A549 (cell line): ENCODE results near the gene AKAP6. TPM values are rescaled to one million over a fixed set of nuclear protein-coding genes. Genes with fewer than 3 reads are reported as not detected.

Experiments used
- ATAC-seq, 2 experiments: fragments of 200-7000 bp in 1 of 2; fragments of >200 bp in 1 of 2; cut with Nextera tagmentation in 1 of 2; cut with Tn5 transposase in 1 of 2; 3 replicates each; pipeline versions ENCODE4 v1.8.0 to v1.9.1; 2018 to 2020; ENCODE audit warnings: mild to moderate bottlenecking in 1 of 2, moderate library complexity in 1 of 2
- CTCF ChIA-PET: fragments of 300-600 bp; sonication (Branson Sonifier 250); formaldehyde crosslinking; extraction: SDS; loops from one replicate; lab custom pipeline; 2021; ENCODE audit warnings: antibody characterized with exemption, inconsistent platforms; lab: Yijun Ruan, JAX
- POLR2A ChIA-PET: fragments of 350-600 bp; formaldehyde crosslinking; extraction: SDS; loops from one replicate; lab custom pipeline; 2021; ENCODE audit warnings: antibody characterized with exemption, inconsistent platforms; lab: Yijun Ruan, JAX
- DNase-seq, 2 experiments: peaks; one replicate each; pipeline versions ENCODE4 v3.0.0 to v3.0.0-alpha.2; 2011 to 2016; ENCODE audit warnings: low read depth in 1 of 2, low spot score in 1 of 2
- FAIRE-seq: peaks from 2 replicates; lab custom pipeline; 2011; peaks lifted over from hg19 to GRCh38; lab: Jason Lieb, UNC
- H3K27ac ChIP-seq, 2 experiments: fragments of >200 bp; sonication (Bioruptor Twin); formaldehyde crosslinking; 3 replicates each; pipeline ENCODE4 v1.5.1; 2016 to 2017
- H3K4me1 ChIP-seq: fragments of >200 bp; sonication (Bioruptor Twin); formaldehyde crosslinking; 3 replicates; pipeline ENCODE4 v1.6.1; 2016
- H3K4me2 ChIP-seq: fragments of >200 bp; sonication (Bioruptor Twin); formaldehyde crosslinking; 3 replicates; pipeline ENCODE4 v1.6.1; 2016
- H3K4me3 ChIP-seq: fragments of >200 bp; sonication (Bioruptor Twin); formaldehyde crosslinking; 3 replicates; pipeline ENCODE4 v1.5.1; 2016
- H3K9me3 ChIP-seq: fragments of >200 bp; sonication (Bioruptor Twin); formaldehyde crosslinking; 3 replicates; pipeline ENCODE4 v1.6.1; 2016
- ATOH8 ChIP-seq: fragments of 250-450 bp; sonication (Bioruptor Pico); IDR thresholded peaks from 2 replicates; pipeline ENCODE4 v1.5.0; 2020; ENCODE audit warnings: low read depth, mild to moderate bottlenecking, moderate library complexity
- CBX8 ChIP-seq: fragments of 200-600 bp; sonication (generic); IDR thresholded peaks from 2 replicates; pipeline ENCODE4 v1.6.1; 2016
- CEBPB ChIP-seq, 2 experiments: fragments of >200 bp in 1 of 2; sonication (Bioruptor Twin) in 1 of 2; formaldehyde crosslinking in 1 of 2; IDR thresholded peaks; 2 replicates each; pipeline ENCODE4 v1.6.1; 2012 to 2016
- EHMT2 ChIP-seq: fragments of 200-600 bp; sonication (generic); IDR thresholded peaks from 2 replicates; pipeline ENCODE4 v1.6.1; 2016; ENCODE audit warnings: antibody characterized with exemption, low read depth, mild to moderate bottlenecking, moderate library complexity
- FOSB ChIP-seq: fragments of 250-450 bp; sonication (Bioruptor Pico); IDR thresholded peaks from 2 replicates; pipeline ENCODE4 v1.5.0; 2020; ENCODE audit warnings: mild to moderate bottlenecking, moderate library complexity
- FOSL2 ChIP-seq, 2 experiments: fragments of 450-650 bp in 1 of 2; fragments of >200 bp in 1 of 2; sonication (Bioruptor Twin) in 1 of 2; formaldehyde crosslinking; IDR thresholded peaks; 2 replicates each; pipeline versions ENCODE4 v1.5.0 to v1.6.1; 2016 to 2020; ENCODE audit warnings: mild to moderate bottlenecking in 1 of 2, moderate library complexity in 1 of 2
- FOXS1 ChIP-seq: fragments of 250-450 bp; sonication (Bioruptor Pico); IDR thresholded peaks from 2 replicates; pipeline ENCODE4 v1.5.0; 2020; ENCODE audit warnings: mild to moderate bottlenecking, moderate library complexity
- GATA3 ChIP-seq: IDR thresholded peaks from 2 replicates; pipeline ENCODE4 v1.6.1; 2012; ENCODE audit warnings: borderline replicate concordance
- HES2 ChIP-seq: fragments of >200 bp; sonication (Bioruptor Twin); formaldehyde crosslinking; IDR thresholded peaks from 2 replicates; pipeline ENCODE4 v1.6.1; 2016
- KDM1A ChIP-seq: fragments of 200-600 bp; sonication (generic); IDR thresholded peaks from 2 replicates; pipeline ENCODE4 v1.6.1; 2016; ENCODE audit warnings: low read depth, mild to moderate bottlenecking
- KDM5A ChIP-seq: fragments of 200-600 bp; sonication (generic); IDR thresholded peaks from 2 replicates; pipeline ENCODE4 v1.6.1; 2016; ENCODE audit warnings: antibody characterized with exemption, mild to moderate bottlenecking
- MAFK ChIP-seq: fragments of 450-650 bp; IDR thresholded peaks from 2 replicates; pipeline ENCODE4 v1.6.1; 2014; ENCODE audit not compliant: partially characterized antibody
- MAX ChIP-seq: IDR thresholded peaks from 2 replicates; pipeline ENCODE4 v1.6.1; 2012
- MAZ ChIP-seq: fragments of 150-350 bp; IDR thresholded peaks from 2 replicates; pipeline ENCODE4 v1.6.1; 2014; ENCODE audit warnings: antibody characterized with exemption, low read depth, low read length, borderline replicate concordance
- NFE2L2 ChIP-seq: fragments of 150-350 bp; conservative IDR thresholded peaks from 2 replicates; pipeline ENCODE4 v1.6.1; 2014; ENCODE audit warnings: low read length
- PHF8 ChIP-seq: fragments of 200-600 bp; sonication (generic); IDR thresholded peaks from 2 replicates; pipeline ENCODE4 v1.6.1; 2016; ENCODE audit warnings: low read depth, mild to moderate bottlenecking, antibody characterized with exemption, moderate library complexity, borderline replicate concordance
- POLR2AphosphoS2 ChIP-seq: conservative IDR thresholded peaks from 2 replicates; pipeline ENCODE4 v1.6.1; 2012; ENCODE audit warnings: low read length, improper control_type of control experiment, inconsistent platforms
- RNF2 ChIP-seq: fragments of 200-600 bp; sonication (generic); IDR thresholded peaks from 2 replicates; pipeline ENCODE4 v1.6.1; 2016; ENCODE audit warnings: low read depth, mild to moderate bottlenecking, antibody characterized with exemption, moderate library complexity, borderline replicate concordance
- SMC3 ChIP-seq: fragments of >200 bp; sonication (Bioruptor Twin); formaldehyde crosslinking; IDR thresholded peaks from 3 replicates; pipeline ENCODE4 v1.6.1; 2018; ENCODE audit warnings: inconsistent platforms
- SREBF2 ChIP-seq: fragments of 450-650 bp; IDR thresholded peaks from 2 replicates; pipeline ENCODE4 v1.6.1; 2014; ENCODE audit warnings: mild to moderate bottlenecking, moderate library complexity
- ZNF302 ChIP-seq: fragments of 250-450 bp; sonication (Bioruptor Pico); IDR thresholded peaks from 2 replicates; pipeline ENCODE4 v1.9.0; 2021; ENCODE audit warnings: inconsistent platforms, mild to moderate bottlenecking, moderate library complexity
- WGBS: methylation state at CpG from one replicate; pipeline ENCODE4 v1.1.6; 2017; ENCODE audit errors: missing lambda C conversion rate; 5-methylcytosine and 5-hydroxymethylcytosine counted together
- polyA plus RNA-seq, 4 experiments: library from polyadenylated mRNA; depleted of rRNA in 3 of 4; stranded (reverse); fragments of >200 nt; fragmentation: RNase III in 1 of 4; extraction: RNeasy Plus Mini Kit Qiagen cat#74134 plus additional on column Dnase treatment in 1 of 4; gene quantifications; 2 replicates in 3 of 4; 3 replicates in 1 of 4; pipeline ENCODE4 v1.2.3, GENCODE V29; 2011 to 2017

Gene AKAP6
- polyA plus RNA-seq, 2 of the 4 experiments (the other 2 are of a cell fraction): 0.27 to 1.9 TPM

- no peaks in the 10 kb centered on the region for H3K9me3 ChIP-seq
- no peaks in the 10 kb centered on the region for H3K4me1 ChIP-seq
- ChIA-PET CTCF (no interaction called here), POLR2A (no interaction called here)
- DNase-seq (no peak), FAIRE-seq (no peak), ATAC-seq (no peak)
- H3K4me2 ChIP-seq: no peak overlapping the region
- TF ChIP-seq RNF2: no peak
- TF ChIP-seq MAFK: peak; percentile 39
- WGBS: 16% methylated on average over 2 of the region's 2 CpGs
- no peak overlapping the region for H3K4me3 ChIP-seq
- no peak overlapping the region for H3K27ac ChIP-seq
These were observed 338.2 kb downstream of the AKAP6 start for GRCh38 chr14:32667287-32667686.

- Histone ChIP-seq H3K4me2 (no peak overlapping the region), H3K27ac (no peak overlapping the region), H3K9me3 (no peaks in the 10 kb centered on the region), H3K4me3 (no peak overlapping the region), H3K4me1 (no peaks in the 10 kb centered on the region)
- 15% methylated on average over 1 of the region's 1 CpG for WGBS
- DNase-seq (peak in 1 of 2 experiments; percentile 13), ATAC-seq (no peak), FAIRE-seq (no peak)
- ChIA-PET CTCF (no interaction called here), POLR2A (no interaction called here)
- TF ChIP-seq MAX: no peak
- peak; percentile 32; the same call in 1 of the 2 replicates for TF ChIP-seq GATA3
- TF ChIP-seq ATOH8 (CRISPR knock-in tag): no peak
- no peak for TF ChIP-seq SMC3
- no peak for TF ChIP-seq HES2
These were observed 338.7 kb downstream of the AKAP6 start for GRCh38 chr14:32667791-32668190.

- WGBS: 53% methylated on average over 2 of the region's 2 CpGs
- ATAC-seq (no peak), DNase-seq (no peak), FAIRE-seq (no peak)
- no peaks in the 10 kb centered on the region for H3K9me3 ChIP-seq
- ChIA-PET POLR2A (no interaction called here), CTCF (no interaction called here)
- TF ChIP-seq CBX8 (no peak), ZNF302 (no peak), PHF8 (no peak), NFE2L2 (no peak), FOXS1 (CRISPR knock-in tag) (no peak), MAFK (no peak)
- H3K4me1 ChIP-seq: no peaks in the 10 kb centered on the region
- no peak overlapping the region for H3K27ac ChIP-seq
- H3K4me3 ChIP-seq: no peak overlapping the region
- no peak overlapping the region for H3K4me2 ChIP-seq
These were observed 340.3 kb downstream of the AKAP6 start for GRCh38 chr14:32669391-32669790.

- ChIA-PET POLR2A (no interaction called here), CTCF (no interaction called here)
- TF ChIP-seq RNF2 (no peak), MAZ (no peak), MAFK (no peak), POLR2AphosphoS2 (no peak), FOSB (CRISPR knock-in tag) (no peak), FOSL2 (IDR thresholded peaks at IDR 0.05) (no peak), FOSL2 (CRISPR knock-in tag; IDR thresholded peaks at IDR 0.05) (no peak), CEBPB (IDR thresholded peaks at IDR 0.05) (no peak), SMC3 (no peak), KDM1A (no peak), EHMT2 (no peak), SREBF2 (no peak), KDM5A (no peak)
- Histone ChIP-seq H3K4me3 (no peak overlapping the region), H3K27ac (no peak overlapping the region), H3K9me3 (no peaks in the 10 kb centered on the region), H3K4me2 (no peak overlapping the region), H3K4me1 (no peaks in the 10 kb centered on the region)
- no peak for FAIRE-seq
- ATAC-seq: no peak
- 7% methylated on average over 1 of the region's 1 CpG for WGBS
- DNase-seq: no peak
These were observed 346.3 kb downstream of the AKAP6 start for GRCh38 chr14:32675433-32675832.
